Stimulated activated CD4-positive, alpha-beta T cell treated with anti-CD3 and anti-CD28 coated beads, Interleukin-4, amount 100 ng/mL, for 48 hours (primary cell): ENCODE results near the gene ZBTB17.
"Not testable (repeated sequence)": the region's sequence is repeated elsewhere in the genome, so short reads cannot be mapped to it uniquely, and the experiment has no call there.

ENCODE experiments used
- DNase-seq, 2 donors: peaks; one replicate each; pipeline ENCODE4 v3.0.0-alpha.2; 2020; ENCODE audit warnings: low read depth in 2 of 2

Gene ZBTB17

GRCh38 chr1:16011936-16012589, 36.2 kb upstream of the ZBTB17 start:
- DNase-seq, result no peak

DNA sequence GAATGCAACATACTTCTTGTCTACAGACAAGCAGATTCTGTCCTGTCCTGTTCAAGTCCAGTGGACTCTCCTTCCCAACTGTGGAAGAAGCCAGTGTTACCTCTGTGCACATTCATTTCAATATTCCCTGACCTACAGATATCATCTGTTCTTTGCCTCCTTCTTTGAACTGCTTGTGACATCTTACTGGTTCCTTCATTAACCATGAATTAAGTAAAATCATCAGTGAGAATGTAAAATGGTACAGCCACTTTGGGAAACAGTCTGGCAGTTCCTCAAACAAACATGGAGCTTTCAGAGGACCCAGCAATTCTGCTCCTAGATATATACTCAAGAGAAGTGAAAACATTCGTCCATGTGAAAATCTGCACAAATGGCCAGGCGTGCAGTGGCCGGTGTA, 34.9 kb upstream of the ZBTB17 start:
- no peak for DNase-seq

DNA sequence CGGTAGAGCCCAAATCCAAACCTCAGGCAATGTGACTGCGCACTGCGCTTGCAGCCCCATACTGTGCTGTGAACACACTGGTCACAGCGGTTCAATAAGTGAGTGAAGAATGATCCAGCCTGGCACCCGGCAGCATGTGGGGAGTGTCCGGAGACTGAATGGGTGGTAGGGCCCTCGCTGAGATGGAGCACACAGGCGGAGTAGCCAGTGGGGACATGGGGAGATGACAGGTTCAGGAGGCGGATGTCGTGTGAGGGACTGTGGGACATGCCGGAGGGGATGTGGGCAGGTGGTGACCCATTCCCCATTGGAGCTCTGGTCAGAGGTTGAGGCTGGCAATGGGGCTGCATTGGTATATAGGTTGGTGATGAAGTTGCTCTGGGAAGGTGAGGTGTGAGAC, 33.8 kb upstream of the ZBTB17 start:
- no peak for DNase-seq

GRCh38 chr1:16009030-16009460, 33.1 kb upstream of the ZBTB17 start:
- peak; percentile 60 to 80 for DNase-seq

GRCh38 chr1:16007671-16008341, 31.9 kb upstream of the ZBTB17 start:
- DNase-seq, result no peak

DNA sequence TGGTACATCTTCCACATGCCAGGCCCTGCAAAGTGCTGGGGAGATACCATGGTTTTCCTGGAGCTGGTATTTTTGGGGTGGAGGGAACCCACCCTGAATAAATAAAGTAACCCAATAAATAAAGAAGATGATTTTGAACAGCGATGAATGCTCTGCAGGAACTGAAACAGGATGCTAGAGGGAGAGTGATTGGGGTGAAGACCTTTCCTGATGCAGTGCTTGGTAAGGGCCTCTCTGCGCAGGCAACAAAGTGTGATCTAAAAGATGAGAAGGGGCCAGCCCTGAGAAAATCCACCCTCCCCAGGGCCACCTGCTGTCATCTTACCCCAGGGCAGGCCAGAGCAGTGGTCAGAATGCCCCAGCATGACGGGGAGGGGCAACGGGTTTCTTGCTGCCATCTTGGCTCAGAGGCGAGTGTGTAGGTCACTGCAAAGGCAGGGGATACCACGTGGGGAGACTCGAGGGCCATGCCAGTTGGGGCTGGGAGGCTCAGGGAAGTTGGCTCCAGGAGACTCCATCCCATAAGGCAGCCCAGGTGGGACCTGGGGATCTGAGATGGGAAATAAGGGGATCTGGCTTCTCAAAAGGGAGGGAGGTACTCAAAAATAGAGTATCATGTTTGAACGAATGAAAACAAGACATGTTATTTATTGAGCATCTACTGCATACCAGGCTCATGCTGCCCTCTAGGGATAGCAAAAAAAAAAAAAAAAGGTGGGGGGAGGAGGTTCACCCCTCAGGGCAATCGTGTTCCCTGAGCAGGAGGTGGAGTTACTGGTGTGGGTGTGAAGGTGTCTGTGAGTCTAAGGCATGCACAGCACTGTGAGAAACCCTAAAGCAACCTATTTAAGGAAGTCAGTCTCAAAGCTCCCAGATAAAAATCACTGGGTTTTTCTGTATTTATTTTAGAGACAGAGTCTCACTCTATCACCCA, 30.9 kb upstream of the ZBTB17 start:
- DNase-seq, result no peak

- DNase-seq, result no peak
Measured at GRCh38 chr1:16006010-16006409, 30.1 kb upstream of the ZBTB17 start.

- no peak for DNase-seq
Measured at GRCh38 chr1:16005597-16005996, 29.7 kb upstream of the ZBTB17 start.

DNA sequence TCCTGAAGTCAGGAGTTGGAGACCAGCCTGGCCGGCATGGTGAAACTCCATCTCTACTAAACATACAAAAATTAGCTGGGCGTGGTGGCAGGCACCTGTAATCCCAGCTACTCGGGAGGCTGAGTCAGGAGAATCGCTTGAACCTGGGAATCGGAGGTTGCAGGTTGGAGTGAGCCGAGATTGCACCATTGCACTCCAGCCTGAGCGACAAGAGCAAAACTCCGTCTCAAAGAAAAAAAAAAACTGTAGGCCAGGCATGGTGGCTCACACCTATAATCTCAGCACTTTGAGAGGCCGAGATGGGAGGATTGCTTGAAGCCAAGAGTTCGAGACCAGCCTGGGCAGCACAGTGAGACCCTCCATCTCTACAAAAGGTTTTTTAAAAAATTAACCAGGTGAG, 25.4 kb upstream of the ZBTB17 start:
- not testable (repeated sequence) for DNase-seq

DNA sequence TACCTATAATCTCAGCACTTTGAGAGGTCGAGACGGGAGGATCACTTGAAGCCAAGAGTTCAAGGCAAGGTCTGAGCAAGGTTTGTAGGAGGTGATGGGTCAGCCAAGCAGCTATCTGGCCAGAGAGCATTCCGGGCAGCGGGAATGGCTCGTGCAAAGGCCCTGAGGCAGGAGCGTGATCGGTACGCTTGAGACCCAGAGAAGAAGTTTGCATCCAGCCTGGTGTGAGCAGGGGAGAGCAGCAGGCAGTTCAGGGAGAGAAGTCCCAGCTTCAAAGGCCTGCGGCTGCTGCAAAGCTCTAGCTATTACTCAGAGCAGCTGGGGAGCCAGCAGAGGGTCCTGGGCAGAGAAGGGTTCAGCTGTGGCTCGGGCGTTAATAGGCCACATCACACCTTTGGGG, 23.0 kb upstream of the ZBTB17 start:
- no peak for DNase-seq

DNA sequence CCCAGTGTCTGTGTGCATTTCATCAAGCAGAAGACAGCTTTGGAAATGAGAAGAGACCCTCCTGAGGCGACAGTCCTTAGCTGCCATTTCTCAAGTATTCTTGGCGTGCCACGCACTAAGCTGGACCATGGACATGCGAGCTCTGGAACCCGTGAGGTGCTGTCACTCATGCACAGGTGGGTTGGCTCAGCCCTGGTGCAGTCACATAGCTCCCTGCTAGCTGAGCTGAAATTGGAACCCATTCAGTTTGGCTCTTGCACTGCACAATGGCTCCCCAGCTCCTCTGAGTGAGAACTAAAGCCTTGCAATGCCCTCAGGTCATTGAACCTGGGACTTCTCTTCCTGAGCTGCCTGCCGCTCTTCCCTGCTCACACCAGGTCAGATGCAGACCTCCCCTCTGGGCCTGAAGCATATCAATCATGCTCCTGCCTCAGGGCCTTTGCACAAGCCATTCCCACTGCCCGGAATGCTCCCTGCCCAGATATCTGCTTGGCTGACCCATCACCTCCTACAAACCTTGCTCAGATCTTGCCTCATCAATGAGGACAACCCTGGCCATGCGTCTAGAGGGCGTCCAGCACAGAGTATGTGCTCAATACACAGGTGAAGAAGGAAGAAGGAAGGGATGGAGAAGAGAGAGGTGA, 21.9 kb upstream of the ZBTB17 start:
- DNase-seq, result no peak

DNA sequence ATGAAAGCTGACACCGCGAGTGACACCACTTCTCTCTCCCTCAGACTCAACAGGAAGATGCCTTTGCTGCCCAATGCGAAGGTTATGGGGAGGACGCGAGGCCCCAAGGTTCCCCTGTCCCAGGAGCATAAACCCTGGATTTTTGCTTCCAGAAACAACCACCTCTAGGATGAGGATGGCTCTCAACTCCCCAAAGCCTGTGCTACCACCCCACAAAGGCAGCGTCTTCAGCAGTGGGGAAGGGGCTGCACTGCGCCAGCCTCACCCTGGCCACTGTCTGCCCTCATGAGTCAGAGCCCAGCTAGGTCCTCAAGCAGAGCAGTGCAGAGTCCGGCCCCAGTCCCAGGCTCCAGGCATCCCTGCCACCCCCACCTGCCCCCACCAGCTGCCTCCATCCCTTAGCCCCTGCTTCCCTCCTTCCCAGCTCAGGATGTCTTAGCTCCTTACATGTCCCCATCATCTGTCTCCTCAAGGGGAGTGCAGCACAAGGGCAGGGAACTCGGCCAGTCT, 21.2 kb upstream of the ZBTB17 start:
- no peak for DNase-seq

GRCh38 chr1:15994590-15995351, 18.9 kb upstream of the ZBTB17 start:
- peak; percentile 37 to 45 for DNase-seq

GRCh38 chr1:15994081-15994480, 18.2 kb upstream of the ZBTB17 start:
- DNase-seq, result no peak

- DNase-seq, result no peak
Measured at GRCh38 chr1:15993666-15994065, 17.8 kb upstream of the ZBTB17 start.

GRCh38 chr1:15992582-15993500, 16.9 kb upstream of the ZBTB17 start:
- no peak for DNase-seq

- no peak for DNase-seq
Measured at GRCh38 chr1:15992187-15992553, 16.3 kb upstream of the ZBTB17 start.

- DNase-seq, result no peak
Measured at GRCh38 chr1:15991427-15992186, 15.7 kb upstream of the ZBTB17 start.

GRCh38 chr1:15989776-15990175, 13.9 kb upstream of the ZBTB17 start:
- no peak for DNase-seq
